Measurements from ENCODE around the gene PSMB3. TPM values are rescaled to one million over a fixed set of nuclear protein-coding genes. Genes with fewer than 3 reads are reported as not detected.

Gene PSMB3
- total and polyA plus RNA-seq, 9 of the 15 experiments (the other 6 are each of a cell fraction or from before 2014, with no cell fraction given) = 460 to 2,775 (median 574) TPM

GRCh38 chr17:38741461-38741860, 11.1 kb upstream of the PSMB3 start:
- no peak for FAIRE-seq
- Histone ChIP-seq H3K27me3 (ENCODE audit: control insufficient read depth in 2 of 2, insufficient read depth in 2 of 2, low read length in 2 of 2) (no peaks in the 10 kb centered on the region), H4K20me1 (replicated peaks; ENCODE audit: control insufficient read depth, insufficient read depth, low read length) (peaks cover 13% of the 10 kb centered on the region), H3K9me3 (replicated peaks; ENCODE audit: control insufficient read depth, insufficient read depth, low read depth, low read length) (no peaks in the 10 kb centered on the region), H3K79me2 (ENCODE audit: control insufficient read depth, insufficient read depth, low read length) (peaks cover 47% of the 10 kb centered on the region), H3K27ac (ENCODE audit: extremely low read depth, low read depth, low read length) (no peak overlapping the region), H3K9ac (ENCODE audit: insufficient read depth in 1 of 2, low read depth in 2 of 2, low read length in 2 of 2) (peak overlapping the region in 1 of 2 experiments; percentile 80; a peak in 2 of 4 replicates), H3K4me1 (replicated peaks in 1 of 2; ENCODE audit: control insufficient read depth in 2 of 2, insufficient read depth in 2 of 2, low read length in 2 of 2) (peaks cover 12 to 29% of the 10 kb centered on the region in 2 experiments), H3K4me3 (no peak overlapping the region), H3K9me1 (ENCODE audit: control insufficient read depth, insufficient read depth, low read length) (peaks cover 7% of the 10 kb centered on the region), H3K4me2 (ENCODE audit: insufficient read depth, low read length) (no peak overlapping the region), H3K36me3 (ENCODE audit: control insufficient read depth, insufficient read depth, low read length) (peaks cover 43% of the 10 kb centered on the region; the same call in 2 of the 3 replicates), H2AFZ (ENCODE audit: low read depth, low read length) (no peak overlapping the region)
- intact Hi-C loops (cut with micrococcal nuclease) = no loop called here
- BruUV-seq (replicated peaks) = no TSS peak
- no peak for DNase-seq (ENCODE audit: extremely low read depth in 1 of 4, low spot score in 3 of 4)
- in situ Hi-C loops (cut with MboI) = no loop called here
- ChIA-PET CTCF (ENCODE audit: low intra/inter-chr PET ratio) (no interaction called here), POLR2A (no interaction called here)
- ATAC-seq = no peak
- TF ChIP-seq SUPT5H (IDR thresholded peaks at IDR 0.05) (no peak), ZFP36 (IDR thresholded peaks at IDR 0.05; ENCODE audit: low read depth, low read length, partially characterized antibody) (peak; percentile 34)
- WGBS (ENCODE audit: insufficient coverage, low coverage, missing lambda C conversion rate) = 80% methylated on average over 5 of the region's 5 CpGs

GRCh38 chr17:38741921-38742410, 10.6 kb upstream of the PSMB3 start:
- H3K79me2 ChIP-seq (ENCODE audit: control insufficient read depth, insufficient read depth, low read length) = peaks cover 52% of the 10 kb centered on the region
- ChIA-PET CTCF (ENCODE audit: low intra/inter-chr PET ratio) (no interaction called here), POLR2A (interaction anchor here (1.6 kb wide), 1 partner anchor 11 kb away, joined by 6 read pairs; no protein-coding TSS in a partner anchor)
- peaks cover 17 to 34% of the 10 kb centered on the region in 2 experiments for H3K4me1 ChIP-seq (replicated peaks in 1 of 2; ENCODE audit: control insufficient read depth in 2 of 2, insufficient read depth in 2 of 2, low read length in 2 of 2)
- TF ChIP-seq ZNF740 (CRISPR knock-in tag; IDR thresholded peaks at IDR 0.05) (no peak), ZNF740 (tag; IDR thresholded peaks at IDR 0.05) (no peak), RBFOX2 (IDR thresholded peaks at IDR 0.05; ENCODE audit: low read depth, low read length) (0 out of 2 replicates have a peak, but pooled peaks have one; percentile 22)
- no peak overlapping the region for H3K4me2 ChIP-seq (ENCODE audit: insufficient read depth, low read length)
- no peak for ATAC-seq
- H3K27me3 ChIP-seq (ENCODE audit: control insufficient read depth in 2 of 2, insufficient read depth in 2 of 2, low read length in 2 of 2) = no peaks in the 10 kb centered on the region
- in situ Hi-C loops (cut with MboI) (no loop called here), intact Hi-C loops (cut with micrococcal nuclease) (no loop called here)
- H4K20me1 ChIP-seq (replicated peaks; ENCODE audit: control insufficient read depth, insufficient read depth, low read length) = peaks cover 13% of the 10 kb centered on the region
- no peak overlapping the region for H3K27ac ChIP-seq (ENCODE audit: extremely low read depth, low read depth, low read length)
- H3K9ac ChIP-seq (ENCODE audit: insufficient read depth in 1 of 2, low read depth in 2 of 2, low read length in 2 of 2) = peak overlapping the region in 1 of 2 experiments; percentile 80; a peak in 2 of 4 replicates
- H3K9me1 ChIP-seq (ENCODE audit: control insufficient read depth, insufficient read depth, low read length) = peaks cover 7% of the 10 kb centered on the region
- no peak overlapping the region for H2AFZ ChIP-seq (ENCODE audit: low read depth, low read length)
- no peaks in the 10 kb centered on the region for H3K9me3 ChIP-seq (replicated peaks; ENCODE audit: control insufficient read depth, insufficient read depth, low read depth, low read length)
- H3K36me3 ChIP-seq (ENCODE audit: control insufficient read depth, insufficient read depth, low read length) = peaks cover 43% of the 10 kb centered on the region; the same call in 2 of the 3 replicates
- H3K4me3 ChIP-seq = no peak overlapping the region
- peak in 1 of 4 experiments; percentile 9 for DNase-seq (ENCODE audit: extremely low read depth in 1 of 4, low spot score in 3 of 4)
- no TSS peak for BruUV-seq (replicated peaks)
- 87% methylated on average over 7 of the region's 7 CpGs for WGBS (ENCODE audit: insufficient coverage, low coverage, missing lambda C conversion rate)
- FAIRE-seq = no peak

Measured in K562 (cell line).